HEK293T (cell line): ENCODE results near the gene ZHX3.

Experiments used
- FOXA1 ChIP-seq: fragments of 450-650 bp; IDR thresholded peaks from 2 replicates; pipeline ENCODE4 v1.6.1; 2016; ENCODE audit warnings: mild to moderate bottlenecking
- FOXK2 ChIP-seq: fragments of 450-650 bp; IDR thresholded peaks from 2 replicates; pipeline ENCODE4 v1.6.1; 2016; ENCODE audit warnings: mild to moderate bottlenecking
- FOXM1 ChIP-seq: fragments of 450-650 bp; IDR thresholded peaks from 2 replicates; pipeline ENCODE4 v1.6.1; 2017; ENCODE audit warnings: mild to moderate bottlenecking, borderline replicate concordance
- HDGF ChIP-seq: fragments of 450-650 bp; IDR thresholded peaks from 2 replicates; pipeline ENCODE4 v1.6.1; 2017; ENCODE audit warnings: antibody characterized with exemption, borderline replicate concordance
- LEF1 ChIP-seq: fragments of 450-650 bp; IDR thresholded peaks from 2 replicates; pipeline ENCODE4 v1.6.1; 2017; ENCODE audit warnings: mild to moderate bottlenecking, borderline replicate concordance

DNA sequence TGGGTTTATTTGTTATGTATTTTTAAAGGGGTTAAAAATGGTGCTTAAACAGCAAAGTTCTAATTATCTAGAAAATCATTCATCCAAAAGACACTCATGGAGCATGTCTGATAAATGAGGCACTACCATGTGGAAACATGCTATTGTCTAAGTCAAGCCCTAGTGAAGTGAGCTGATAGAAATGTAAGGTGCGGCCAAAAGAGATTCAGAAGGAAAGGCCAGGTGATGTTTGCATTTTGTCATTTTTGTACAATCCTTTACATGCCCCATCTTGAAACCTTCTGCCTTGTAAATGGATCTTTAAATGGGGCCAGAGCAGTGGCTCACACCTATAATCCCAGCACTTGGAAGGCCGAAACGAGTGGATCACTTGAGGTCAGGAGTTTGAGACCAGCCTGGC, 102.9 kb downstream of the ZHX3 start:
- TF ChIP-seq FOXA1: no peak
- no peak for TF ChIP-seq FOXM1
- TF ChIP-seq FOXK2: no peak
- no peak for TF ChIP-seq LEF1
- TF ChIP-seq HDGF: no peak
